Measurements from ENCODE around the gene DGKG. TPM values are rescaled to one million over a fixed set of nuclear protein-coding genes. Genes with fewer than 3 reads are reported as not detected.

The DGKG gene
- total RNA-seq, 1 experiment from 2014 or later: 17.5 TPM

DNA sequence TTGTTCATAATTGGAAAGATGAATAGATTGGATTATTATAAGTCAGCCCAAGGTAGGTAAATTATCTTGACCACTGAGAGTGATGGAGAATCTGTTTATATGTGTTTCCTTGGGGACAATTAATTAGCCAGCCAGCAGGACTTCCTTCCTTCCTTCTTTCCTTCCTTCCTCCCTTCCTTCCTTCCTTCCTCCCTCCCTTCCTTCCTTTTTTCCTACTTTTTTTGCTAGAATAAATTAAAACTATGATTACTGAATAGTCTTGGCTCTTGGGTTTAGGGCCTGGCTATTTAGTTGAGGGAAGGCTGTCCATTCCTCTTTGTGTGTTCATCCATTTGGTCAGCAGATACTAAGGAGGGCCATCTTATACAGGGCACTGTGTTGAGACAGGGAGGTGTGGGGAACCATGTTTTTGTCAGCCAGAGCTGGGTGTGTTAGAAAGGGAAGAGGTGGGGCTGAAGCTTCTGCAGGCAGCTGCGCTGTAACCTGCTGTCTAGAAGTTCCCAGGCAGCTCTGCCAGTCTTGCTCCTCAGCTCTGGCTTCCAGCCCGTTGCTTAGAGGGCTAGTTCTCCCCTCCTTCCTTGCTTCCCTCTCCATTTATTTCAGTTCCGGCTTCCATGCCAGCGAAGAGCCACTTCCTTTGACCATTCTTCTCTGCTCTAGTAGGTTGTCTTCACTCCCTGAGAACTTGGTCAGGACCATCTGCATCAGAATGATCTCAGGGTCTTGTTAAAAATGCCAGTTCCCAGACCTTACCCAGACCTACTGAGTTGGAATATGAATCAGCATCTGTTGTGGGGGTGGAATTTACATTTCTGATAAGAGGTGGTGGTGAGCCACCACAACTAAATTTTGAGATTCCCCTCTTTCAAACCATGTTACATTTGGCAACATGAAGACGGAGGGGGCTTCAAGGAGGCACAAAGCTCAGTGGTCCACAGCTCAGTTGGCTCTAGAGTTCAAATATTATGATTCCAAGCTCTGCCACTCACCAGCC lies 113.9 kb downstream of the DGKG start:
- DNase-seq (ENCODE audit: extremely low read depth, low read depth): no peak

DNA sequence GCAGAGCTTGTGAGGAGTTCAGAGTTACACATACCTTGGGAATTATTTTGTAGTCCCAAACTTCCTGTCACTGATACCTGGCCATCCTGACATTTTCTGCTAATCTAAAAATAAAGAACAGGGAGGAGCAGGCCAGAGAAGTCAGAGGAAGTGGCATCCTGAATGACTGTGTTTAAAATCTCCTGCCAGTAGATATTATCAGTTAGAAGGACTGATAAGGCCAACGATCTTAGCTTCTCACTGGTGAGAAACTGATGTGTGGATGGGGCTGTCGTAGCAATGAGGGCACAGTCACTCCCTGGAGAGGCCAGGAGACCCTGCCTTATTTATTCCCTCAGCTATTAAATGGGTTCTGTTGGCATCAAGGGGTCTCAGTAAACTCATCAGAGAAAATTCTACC lies 115.1 kb downstream of the DGKG start:
- DNase-seq (ENCODE audit: extremely low read depth, low read depth): no peak

DNA sequence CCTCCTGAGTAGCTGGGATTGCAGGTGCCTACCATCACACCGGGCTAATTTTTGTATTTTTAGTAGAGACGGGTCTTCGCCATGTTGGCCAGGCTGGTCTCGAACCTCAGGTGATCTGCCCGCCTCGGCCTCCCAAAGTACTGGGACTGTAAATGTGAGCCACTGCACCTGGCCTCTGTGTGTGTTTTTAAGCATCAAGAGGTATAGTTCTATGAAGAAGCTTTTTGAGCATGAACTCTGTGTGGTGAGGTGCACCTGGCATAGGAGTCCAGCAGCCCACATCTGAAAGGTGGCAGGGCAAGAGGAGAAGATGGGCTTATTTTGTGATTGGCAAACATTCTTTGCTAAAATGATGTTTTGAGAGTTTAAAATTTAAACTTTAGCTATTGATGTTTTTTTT lies 118.0 kb downstream of the DGKG start:
- no peak for DNase-seq (ENCODE audit: extremely low read depth, low read depth)

DNA sequence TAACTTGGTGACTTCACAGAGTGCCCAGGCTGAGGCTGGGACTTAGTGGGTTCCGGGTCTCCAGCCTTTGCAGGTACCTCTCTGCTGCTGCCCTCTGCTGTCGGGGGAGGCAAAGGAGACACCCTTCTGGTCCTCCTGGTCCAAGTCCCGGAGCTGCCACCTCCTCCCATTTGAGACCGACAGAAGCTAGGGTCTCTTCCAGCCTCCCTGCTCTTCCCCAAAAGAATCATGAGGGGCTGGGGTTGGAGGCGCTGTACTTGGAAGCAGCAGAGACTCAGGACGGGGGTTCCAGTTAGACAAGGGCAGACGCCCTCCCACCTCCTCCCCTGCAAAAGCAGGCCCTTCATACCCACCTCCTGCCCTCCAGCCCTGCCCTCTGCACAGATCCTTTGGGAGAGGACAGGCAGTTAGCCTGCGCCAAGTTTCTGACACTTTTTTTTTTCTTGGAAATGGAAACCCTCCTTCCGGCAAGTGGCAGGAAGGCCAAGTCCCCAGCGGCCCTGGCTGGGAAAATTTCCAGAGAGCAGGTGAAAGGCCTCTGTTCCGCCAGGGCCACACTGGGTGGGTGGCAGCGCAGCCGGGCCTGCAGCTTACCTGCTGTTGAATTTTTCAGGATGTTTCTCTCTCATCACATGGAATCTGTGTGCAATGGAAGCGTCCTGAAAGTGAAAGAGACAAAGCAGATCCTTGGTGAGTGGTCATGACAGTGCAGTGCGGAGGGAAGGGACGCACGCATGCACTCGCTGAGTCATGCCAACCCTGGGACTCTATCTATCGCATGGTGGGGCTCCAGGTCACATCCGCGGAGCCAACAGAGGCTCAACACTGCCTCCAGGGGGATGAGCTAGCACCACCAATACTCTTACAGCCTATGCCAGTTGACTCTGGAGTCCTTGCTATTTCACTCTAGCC lies 119.9 kb downstream of the DGKG start:
- peak; percentile 89 for DNase-seq (ENCODE audit: extremely low read depth, low read depth)

DNA sequence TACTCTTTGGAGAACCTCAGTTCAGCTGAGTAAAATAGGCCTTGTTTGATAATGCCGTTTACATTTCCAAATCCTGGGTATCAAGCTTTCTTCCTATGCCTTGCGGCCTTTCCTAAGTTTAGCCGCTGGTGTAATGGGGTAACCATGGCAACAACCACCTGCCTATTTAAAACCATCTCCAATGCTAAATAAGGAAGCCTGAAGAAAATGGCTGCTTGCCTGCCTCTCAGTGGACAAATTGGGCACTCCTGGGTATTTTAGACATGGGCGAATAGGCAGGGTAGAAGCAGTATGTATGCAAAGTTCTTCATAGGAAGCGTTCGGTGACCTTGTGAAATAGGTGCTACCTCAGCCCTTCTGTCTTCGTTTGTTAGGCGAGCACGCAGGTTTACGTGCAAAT lies 122.7 kb downstream of the DGKG start:
- no peak for DNase-seq (ENCODE audit: extremely low read depth, low read depth)

DNA sequence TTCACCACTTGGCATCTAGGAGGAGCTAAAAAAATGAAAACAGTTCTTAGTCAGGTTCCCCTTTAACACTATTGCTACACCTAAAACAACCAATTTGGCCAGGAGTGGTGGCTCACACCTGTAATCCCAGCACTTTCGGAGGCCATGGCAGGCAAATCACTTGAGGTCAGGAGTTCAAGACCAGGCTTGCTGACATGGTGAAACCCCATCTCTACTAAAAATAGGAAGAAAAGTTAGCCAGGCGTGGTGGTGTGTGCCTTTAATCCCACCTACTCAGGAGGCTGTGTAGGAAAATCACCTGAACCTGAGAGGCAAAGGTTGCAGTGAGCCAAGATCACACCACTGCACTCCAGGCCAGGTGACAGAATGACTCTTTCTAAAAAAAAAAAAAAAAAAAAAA lies 124.1 kb downstream of the DGKG start:
- DNase-seq (ENCODE audit: extremely low read depth, low read depth): no peak

DNA sequence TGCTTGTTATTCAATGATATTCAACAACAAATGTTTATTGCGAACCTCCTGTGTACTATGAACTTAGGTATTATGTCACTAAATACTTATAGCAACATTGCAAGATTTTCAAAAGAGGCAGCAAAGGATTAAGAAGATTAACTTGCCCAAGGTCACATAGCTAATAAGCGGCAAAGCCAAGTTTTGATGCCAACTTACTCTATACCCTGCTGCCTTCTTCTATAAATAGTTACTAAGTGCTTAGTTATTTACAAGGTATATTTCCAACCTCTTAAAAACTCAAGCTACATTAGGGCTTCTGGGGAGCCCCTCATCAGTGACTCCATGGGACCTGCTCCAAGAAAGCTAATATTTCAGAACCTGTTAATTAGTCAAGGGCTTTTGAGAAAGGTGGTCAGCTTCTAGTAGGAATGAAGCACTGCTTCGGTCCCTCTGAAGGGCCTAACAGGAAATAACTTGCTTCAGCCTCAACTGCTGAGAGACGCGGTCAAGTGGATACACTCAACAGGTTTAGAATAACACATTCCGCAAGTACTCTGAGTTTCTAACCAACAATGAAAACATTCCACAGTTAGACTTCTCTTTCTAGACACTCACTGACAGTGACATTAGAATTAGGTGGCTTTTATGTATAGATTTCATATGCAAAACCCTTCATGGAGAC lies 125.5 kb downstream of the DGKG start:
- no peak for DNase-seq (ENCODE audit: extremely low read depth, low read depth)

DNA sequence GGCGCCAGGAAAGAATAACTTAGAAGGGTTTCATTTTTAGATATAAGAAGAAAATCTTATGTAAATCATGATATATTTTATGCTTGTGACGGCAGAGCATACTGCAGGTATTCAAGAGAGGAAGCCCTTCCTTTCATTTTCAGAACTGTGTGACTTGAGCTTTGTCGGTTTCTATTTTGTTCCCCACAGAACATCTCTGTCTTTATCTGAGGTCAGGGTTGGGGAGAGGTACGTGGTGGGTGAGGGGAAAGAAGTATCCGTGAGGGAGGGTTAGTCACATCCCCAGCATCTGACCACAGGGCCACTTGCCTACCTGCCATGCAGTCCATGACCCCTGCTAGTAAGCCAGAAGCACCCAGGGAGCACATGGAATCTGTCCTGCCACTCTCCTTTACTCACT lies 126.5 kb downstream of the DGKG start:
- no peak for DNase-seq (ENCODE audit: extremely low read depth, low read depth)

DNA sequence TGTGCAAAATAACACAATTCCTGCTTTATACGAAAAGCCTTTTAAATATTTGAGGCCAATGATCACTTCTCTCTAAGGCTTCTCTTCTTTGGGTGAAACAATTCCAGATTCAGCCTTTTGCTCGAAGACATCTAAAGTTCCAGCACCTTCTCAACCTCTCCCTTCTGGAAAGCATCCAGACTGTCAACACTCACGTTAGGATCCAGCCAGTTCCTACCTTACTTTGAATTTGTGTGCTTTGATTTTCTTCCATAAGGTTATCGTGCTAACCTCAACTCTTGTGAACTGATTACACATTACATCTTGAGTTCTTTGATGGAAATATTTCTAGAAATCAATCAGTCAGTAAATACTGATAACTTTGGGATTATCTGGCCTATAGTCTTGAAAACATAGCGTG lies 127.9 kb downstream of the DGKG start:
- DNase-seq (ENCODE audit: extremely low read depth, low read depth): no peak

DNA sequence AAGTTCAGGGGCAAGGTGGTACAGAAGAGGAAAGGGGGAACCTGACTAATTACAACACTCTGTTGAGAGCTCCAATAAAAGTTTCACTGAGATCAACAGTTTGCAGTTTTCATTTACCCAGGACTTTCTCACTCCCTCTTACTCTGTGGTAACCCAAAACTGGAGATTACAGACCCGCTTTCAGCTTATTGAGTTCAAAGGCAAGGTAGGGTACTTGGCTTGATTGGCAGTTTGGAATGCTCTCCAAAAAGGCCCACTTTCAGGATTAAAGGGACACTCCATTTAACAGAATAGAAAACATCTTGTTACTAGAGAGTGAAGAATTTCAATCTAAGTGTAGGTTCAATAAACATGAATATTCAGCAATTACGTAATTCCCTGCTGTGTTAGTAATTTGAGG lies 135.6 kb downstream of the DGKG start:
- DNase-seq (ENCODE audit: extremely low read depth, low read depth): no peak

DNA sequence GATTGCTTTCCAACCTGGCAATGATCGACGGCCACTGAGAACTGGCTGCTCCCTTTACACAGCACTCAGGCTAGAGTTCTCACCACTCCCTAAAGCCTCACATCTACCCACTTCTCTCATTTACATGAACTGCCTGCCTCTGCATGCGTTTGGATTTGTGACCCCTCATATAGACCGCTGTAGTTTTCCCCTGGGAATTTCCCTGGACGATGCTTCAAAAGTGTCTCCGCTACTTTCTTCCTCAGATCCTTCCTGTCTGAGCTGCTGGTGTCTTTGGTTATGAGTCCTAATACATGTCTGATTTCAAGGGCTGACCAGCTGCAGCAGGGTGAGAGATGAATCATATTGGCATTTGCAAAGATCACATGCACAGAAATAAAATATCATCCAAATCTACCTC lies 136.4 kb downstream of the DGKG start:
- no peak for DNase-seq (ENCODE audit: extremely low read depth, low read depth)

DNA sequence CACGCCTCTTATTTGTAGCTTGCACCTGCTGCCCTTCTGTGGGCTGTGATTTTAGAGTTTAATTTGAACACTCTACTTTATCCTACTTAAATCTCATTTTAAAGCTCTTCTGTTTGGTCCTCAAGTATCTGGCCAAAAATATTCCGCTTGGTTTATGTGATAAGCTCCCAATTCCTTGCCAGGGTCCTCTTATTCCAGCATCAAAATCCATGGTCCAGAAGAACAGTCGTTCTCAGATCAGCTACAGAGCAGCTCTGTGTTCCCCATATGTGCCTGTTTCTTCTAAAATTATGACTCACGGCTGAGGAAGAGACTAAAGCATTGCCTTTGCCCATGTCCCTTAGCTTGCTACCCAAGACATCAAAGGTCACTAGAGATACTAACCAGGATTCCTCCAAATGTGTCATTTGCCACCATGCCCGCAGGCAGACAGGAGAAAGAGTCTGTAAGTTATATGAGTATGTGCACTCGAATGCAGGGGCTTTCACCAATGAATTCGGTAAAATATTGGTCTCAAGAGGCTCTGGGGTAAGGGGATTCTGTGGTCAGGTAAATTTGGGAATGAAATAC lies 137.9 kb downstream of the DGKG start:
- no peak for DNase-seq (ENCODE audit: extremely low read depth, low read depth)

DNA sequence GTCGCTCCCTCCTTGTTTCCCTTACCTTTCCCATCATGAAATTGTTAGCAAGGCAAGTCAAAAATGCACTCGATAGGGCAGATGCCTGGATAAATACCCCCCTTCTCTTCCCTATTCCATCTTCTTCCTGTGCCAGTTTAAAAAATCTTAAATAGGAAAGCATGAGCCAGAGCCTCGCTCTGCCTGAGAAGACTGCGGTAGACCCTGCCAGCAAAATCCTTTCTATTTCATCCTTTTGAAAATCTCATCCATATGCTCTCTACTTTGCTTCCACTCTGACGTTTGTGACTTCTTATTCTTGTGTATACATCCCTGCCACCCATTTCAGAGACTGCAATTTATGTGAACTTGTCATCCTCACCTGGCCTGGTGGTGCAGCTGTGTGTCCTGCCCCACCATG lies 138.6 kb downstream of the DGKG start:
- no peak for DNase-seq (ENCODE audit: extremely low read depth, low read depth)

DNA sequence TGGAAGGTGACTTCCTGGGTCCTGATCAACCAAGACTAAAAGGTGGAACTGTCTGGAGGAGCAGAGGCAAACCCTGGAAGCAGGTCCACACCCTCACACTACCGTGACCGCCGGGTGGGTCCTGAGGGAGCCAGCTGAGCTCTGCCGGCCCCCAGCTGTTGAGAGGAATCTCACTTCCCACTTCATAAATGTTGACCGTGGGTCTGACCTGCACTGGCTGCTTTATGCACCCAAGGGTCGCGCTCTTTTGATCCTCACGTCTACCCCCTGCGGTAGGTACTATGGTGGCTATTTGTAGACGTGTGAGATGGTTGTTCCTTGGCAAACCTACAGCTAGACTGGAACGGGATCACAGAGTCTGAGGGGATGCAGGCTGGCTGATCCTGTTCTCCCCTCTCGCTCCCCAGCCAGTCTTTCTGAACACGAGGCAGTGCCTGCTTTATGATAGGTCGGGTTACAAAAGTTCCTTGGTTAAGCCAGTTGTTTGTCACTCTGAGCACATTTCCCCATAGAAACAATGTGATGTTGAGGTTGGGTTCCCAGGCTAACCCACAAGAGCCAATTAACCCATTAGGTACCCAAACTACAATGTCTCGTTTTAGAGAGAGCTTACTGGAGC lies 140.2 kb downstream of the DGKG start:
- no peak for DNase-seq (ENCODE audit: extremely low read depth, low read depth)

DNA sequence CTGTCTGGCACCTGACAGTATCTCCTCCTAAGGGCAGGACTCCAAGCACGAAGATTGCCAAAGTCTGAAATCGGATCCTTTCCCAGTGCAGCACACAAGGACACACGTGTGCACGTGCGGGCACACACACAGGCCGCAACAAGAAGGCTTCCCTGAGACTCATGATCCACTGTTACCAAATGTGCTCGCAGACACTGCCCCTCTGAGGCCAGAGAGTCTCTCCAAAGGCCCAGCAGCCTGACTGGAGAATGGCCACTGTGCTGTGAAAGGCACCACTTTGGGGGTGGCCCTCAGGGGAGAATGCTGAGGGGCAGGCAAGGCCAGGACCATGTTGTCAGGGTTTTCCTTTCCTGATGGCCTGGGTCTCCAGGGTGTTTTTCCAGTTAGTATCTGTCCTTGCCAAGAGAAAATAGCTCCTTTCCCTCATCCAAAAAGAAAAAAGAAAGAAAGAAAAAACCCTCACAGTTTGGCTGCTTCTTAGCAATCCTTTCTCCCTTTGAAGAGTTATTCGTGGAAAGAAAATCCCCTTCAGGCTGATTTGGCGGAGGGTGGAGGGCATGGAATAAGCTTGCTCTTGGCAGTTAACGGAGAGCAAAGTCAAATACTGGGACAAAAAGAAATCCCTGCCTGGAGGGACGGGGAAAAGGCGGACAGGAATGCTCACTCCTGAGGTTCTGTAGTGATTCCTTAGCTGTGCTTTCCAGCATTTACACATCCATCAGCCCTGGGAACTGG lies 141.0 kb downstream of the DGKG start:
- DNase-seq (ENCODE audit: extremely low read depth, low read depth): no peak

DNA sequence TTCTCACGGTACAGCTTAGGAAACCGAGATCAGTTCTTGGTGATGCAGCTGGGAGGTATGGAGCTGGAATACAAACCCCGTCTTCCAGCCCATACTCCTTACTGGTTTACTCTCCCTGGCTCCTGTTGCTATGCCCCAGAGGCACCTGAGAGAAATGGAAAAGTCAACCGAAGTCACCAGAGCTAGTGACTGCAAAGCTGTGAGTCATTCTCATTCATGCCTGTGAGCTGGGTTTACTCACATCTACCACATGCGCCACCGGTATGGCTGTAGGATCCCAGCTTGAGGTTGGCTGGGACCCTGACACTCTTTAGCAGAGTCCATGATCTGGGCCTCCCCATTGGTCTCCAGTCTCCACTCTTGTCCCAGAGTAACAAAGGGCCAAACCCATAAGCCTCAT lies 141.7 kb downstream of the DGKG start:
- DNase-seq (ENCODE audit: extremely low read depth, low read depth): no peak

DNA sequence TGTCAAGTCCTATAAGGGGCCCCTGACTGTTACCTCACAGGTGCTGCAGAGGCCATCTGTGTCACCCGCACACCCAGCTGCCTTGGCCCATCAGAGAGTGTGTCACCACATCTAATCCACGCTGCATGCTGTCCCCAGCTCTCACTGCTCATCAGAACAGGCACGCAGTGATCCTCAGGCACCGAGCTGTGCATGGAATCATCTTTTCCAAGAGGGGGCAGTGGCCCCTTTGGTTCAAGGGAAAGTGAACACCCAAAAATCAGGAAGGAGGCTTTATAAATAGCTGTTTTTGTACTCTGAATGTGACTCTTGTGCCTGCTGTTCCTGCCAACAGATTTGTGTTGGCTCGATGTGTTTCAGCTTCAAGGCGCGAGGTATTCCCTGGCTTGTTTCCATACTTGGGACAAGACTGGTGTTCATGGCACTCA lies 142.8 kb downstream of the DGKG start:
- no peak for DNase-seq (ENCODE audit: extremely low read depth, low read depth)

DNA sequence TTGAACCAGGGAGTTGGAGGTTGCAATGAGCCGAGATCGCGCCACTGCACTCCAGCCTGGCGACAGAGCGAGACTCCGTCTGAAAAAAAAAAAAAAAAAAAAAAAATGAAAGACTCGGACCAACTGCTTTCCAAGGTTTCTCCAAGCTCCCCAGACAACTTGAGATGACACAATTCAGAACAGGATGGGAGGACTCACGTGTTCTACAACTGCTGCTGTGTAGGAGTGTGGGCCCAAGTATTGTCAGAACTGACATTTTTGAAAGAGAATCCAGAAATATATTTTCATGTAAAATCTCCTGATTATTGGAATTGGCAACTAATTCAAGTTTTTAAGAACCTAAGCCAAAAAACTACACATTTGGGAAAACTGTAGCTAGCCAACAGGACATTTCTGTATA lies 143.6 kb downstream of the DGKG start:
- no peak for DNase-seq (ENCODE audit: extremely low read depth, low read depth)

DNA sequence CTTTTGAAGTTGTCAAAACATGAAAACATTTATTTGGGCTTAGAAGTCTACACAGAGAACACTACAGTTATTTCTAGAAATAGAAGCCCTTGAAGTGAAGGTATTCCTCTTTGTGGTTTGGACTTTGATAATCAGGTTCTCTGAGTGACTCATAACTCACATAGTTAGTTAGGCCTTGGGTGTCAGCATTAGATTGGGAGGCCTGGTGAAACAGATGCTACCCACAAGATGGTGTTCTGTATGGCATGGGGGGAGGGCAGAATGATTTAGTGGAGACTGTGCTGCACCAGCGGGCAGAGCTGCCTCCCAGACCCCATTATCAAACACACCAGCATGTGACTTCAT lies 144.2 kb downstream of the DGKG start:
- DNase-seq (ENCODE audit: extremely low read depth, low read depth): no peak

Data from NCI-H460 (cell line).